Neural cell (in vitro differentiated cells): ENCODE measurements around the gene FNDC7. TPM values are rescaled to one million over a fixed set of nuclear protein-coding genes. Genes with fewer than 3 reads are reported as not detected.

ENCODE experiments used
- H2AFZ ChIP-seq: fragments of 200-600, 300-800 bp; sonication (generic), shearing (Covaris generic); 2 replicates; pipeline ENCODE4 v1.6.0; 2014; ENCODE audit warnings: low read depth, mild to moderate bottlenecking, antibody characterized with exemption, low read length, moderate library complexity
- H3F3A ChIP-seq: fragments of 200-600 bp; shearing (Covaris generic); 2 replicates; pipeline ENCODE4 v1.6.1; 2016; ENCODE audit warnings: mild to moderate bottlenecking, moderate library complexity, mixed read lengths, antibody characterized with exemption, low read length; ENCODE audit not compliant: insufficient read depth, poor library complexity, severe bottlenecking
- H3K27ac ChIP-seq: fragments of 200-600, 300-800 bp; sonication (generic), shearing (Covaris generic); 2 replicates; pipeline ENCODE4 v1.5.1; 2014; ENCODE audit warnings: mild to moderate bottlenecking, low read length, moderate library complexity
- H3K27me3 ChIP-seq: fragments of 300-800, 200-600 bp; sonication (generic), shearing (Covaris generic); 2 replicates; pipeline ENCODE4 v1.6.0; 2014; ENCODE audit warnings: mild to moderate bottlenecking, low read depth, low read length, moderate library complexity; ENCODE audit not compliant: insufficient read depth
- H3K36me3 ChIP-seq: fragments of 300-800, 200-600 bp; sonication (generic), shearing (Covaris generic); 2 replicates; pipeline ENCODE4 v1.5.1; 2014; ENCODE audit warnings: mild to moderate bottlenecking, antibody characterized with exemption, low read length, moderate library complexity; ENCODE audit not compliant: insufficient read depth
- H3K4me2 ChIP-seq: fragments of 300-800, 200-600 bp; sonication (generic), shearing (Covaris generic); 2 replicates; pipeline ENCODE4 v1.6.0; 2014; ENCODE audit warnings: mild to moderate bottlenecking, low read length
- H3K4me3 ChIP-seq: fragments of 300-800, 200-600 bp; sonication (generic), shearing (Covaris generic); 2 replicates; pipeline ENCODE4 v1.5.1; 2014; ENCODE audit warnings: mild to moderate bottlenecking, low read length, moderate library complexity
- H3K79me2 ChIP-seq: fragments of 200-600 bp; shearing (Covaris generic); replicated peaks from 2 replicates; pipeline ENCODE4 v1.6.0; 2014; ENCODE audit warnings: mild to moderate bottlenecking, low read length, moderate library complexity; ENCODE audit not compliant: insufficient read depth
- H3K9ac ChIP-seq: fragments of 300-800, 200-600 bp; sonication (generic), shearing (Covaris generic); 2 replicates; pipeline ENCODE4 v1.6.1; 2016; ENCODE audit warnings: mild to moderate bottlenecking, low read length, mixed read lengths
- H3K9me2 ChIP-seq: fragments of 200-600 bp; shearing (Covaris generic); 2 replicates; pipeline ENCODE4 v1.6.1; 2016; ENCODE audit warnings: mild to moderate bottlenecking, low read length, mixed read lengths; ENCODE audit not compliant: insufficient read depth
- H3K9me3 ChIP-seq: fragments of 200-600, 300-800 bp; sonication (generic), shearing (Covaris generic); 2 replicates; pipeline ENCODE4 v1.6.1; 2016; ENCODE audit warnings: mild to moderate bottlenecking, mixed run types, low read length, moderate library complexity, mixed read lengths
- H4K20me1 ChIP-seq: fragments of 200-600 bp; shearing (Covaris generic); 2 replicates; pipeline ENCODE4 v1.6.1; 2016; ENCODE audit warnings: mild to moderate bottlenecking, mixed run types; ENCODE audit not compliant: insufficient read depth
- EP300 ChIP-seq: fragments of 450-650 bp; conservative IDR thresholded peaks from 2 replicates; pipeline ENCODE4 v1.6.1; 2014; ENCODE audit warnings: antibody characterized with exemption, mild to moderate bottlenecking, moderate library complexity; ENCODE audit not compliant: poor library complexity, severe bottlenecking
- EZH2 ChIP-seq: fragments of 200-600, 300-800 bp; shearing (Covaris generic), sonication (generic); IDR thresholded peaks from 2 replicates; pipeline ENCODE4 v1.6.1; 2014; ENCODE audit warnings: antibody characterized with exemption, low read length, borderline replicate concordance, mild to moderate bottlenecking; ENCODE audit not compliant: insufficient read depth, poor library complexity, severe bottlenecking
- MXI1 ChIP-seq: fragments of 450-650 bp; conservative IDR thresholded peaks from 2 replicates; pipeline ENCODE4 v1.6.1; 2014; ENCODE audit warnings: antibody characterized with exemption, mild to moderate bottlenecking; ENCODE audit not compliant: poor library complexity, severe bottlenecking
- POLR2AphosphoS5 ChIP-seq: IDR thresholded peaks from 2 replicates; pipeline ENCODE4 v1.6.1; 2012
- RAD21 ChIP-seq: fragments of 450-650 bp; conservative IDR thresholded peaks from 2 replicates; pipeline ENCODE4 v1.6.1; 2014; ENCODE audit warnings: antibody characterized with exemption, mild to moderate bottlenecking, moderate library complexity
- SMC3 ChIP-seq: fragments of 450-650 bp; conservative IDR thresholded peaks from 2 replicates; pipeline ENCODE4 v1.6.1; 2014; ENCODE audit warnings: antibody characterized with exemption, mild to moderate bottlenecking, moderate library complexity; ENCODE audit not compliant: poor library complexity
- TAF1 ChIP-seq: IDR thresholded peaks from 2 replicates; pipeline ENCODE4 v1.6.1; 2012; ENCODE audit warnings: low read depth
- polyA plus RNA-seq: library from polyadenylated mRNA; depleted of rRNA; stranded (reverse); fragments of >200 nt; gene quantifications from 2 replicates; pipeline ENCODE4 v1.2.3, GENCODE V29; 2014
- TF ChIP-seq, protein P1 (sequence below): fragments of 450-650 bp; IDR thresholded peaks from 2 replicates; pipeline ENCODE4 v1.5.1; 2014; ENCODE audit warnings: antibody characterized with exemption, mild to moderate bottlenecking, moderate library complexity; ENCODE audit not compliant: poor library complexity, severe bottlenecking
- TF ChIP-seq, protein P2 (sequence below): IDR thresholded peaks from 2 replicates; pipeline ENCODE4 v1.6.1; 2012; ENCODE audit warnings: borderline replicate concordance

FNDC7 gene
- polyA plus RNA-seq, 1 donor from 2014 or later, result not detected

DNA sequence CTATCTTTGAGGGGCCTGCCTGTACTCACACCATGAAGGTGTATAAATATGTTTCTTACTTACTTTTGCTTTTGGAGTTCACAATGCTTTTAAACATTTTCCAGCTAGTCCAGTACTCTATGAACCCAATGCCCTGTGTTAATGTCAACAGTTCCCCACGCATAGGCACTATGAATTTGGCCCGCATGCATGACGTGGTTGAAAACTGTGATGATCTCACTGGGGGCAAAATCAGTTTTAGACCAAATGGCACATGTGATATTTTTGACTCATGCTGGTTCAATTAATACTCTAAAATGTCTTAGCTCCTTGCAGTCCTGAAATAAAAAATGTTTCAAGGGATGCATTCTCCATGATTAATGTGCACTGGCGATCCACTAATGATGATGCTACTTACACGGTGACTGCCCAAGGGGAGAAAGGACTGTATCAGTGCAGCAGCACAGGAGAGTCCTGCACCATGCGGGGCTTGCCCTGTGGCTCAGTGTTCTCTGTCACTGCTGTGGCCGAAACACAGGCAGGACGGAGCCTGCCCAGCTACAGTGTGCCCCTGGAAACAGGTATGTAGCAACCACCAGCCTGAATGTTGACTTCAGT, 15.7 kb downstream of the FNDC7 start:
- H3K9me2 ChIP-seq, result no peaks in the 10 kb centered on the region
- H3K36me3 ChIP-seq, result no peaks in the 10 kb centered on the region
- TF ChIP-seq MXI1, result no peak
- no peak for TF ChIP-seq SMC3
- TF ChIP-seq POLR2AphosphoS5, result no peak
- no peak for TF ChIP-seq EZH2
- TF ChIP-seq, protein P1, sequence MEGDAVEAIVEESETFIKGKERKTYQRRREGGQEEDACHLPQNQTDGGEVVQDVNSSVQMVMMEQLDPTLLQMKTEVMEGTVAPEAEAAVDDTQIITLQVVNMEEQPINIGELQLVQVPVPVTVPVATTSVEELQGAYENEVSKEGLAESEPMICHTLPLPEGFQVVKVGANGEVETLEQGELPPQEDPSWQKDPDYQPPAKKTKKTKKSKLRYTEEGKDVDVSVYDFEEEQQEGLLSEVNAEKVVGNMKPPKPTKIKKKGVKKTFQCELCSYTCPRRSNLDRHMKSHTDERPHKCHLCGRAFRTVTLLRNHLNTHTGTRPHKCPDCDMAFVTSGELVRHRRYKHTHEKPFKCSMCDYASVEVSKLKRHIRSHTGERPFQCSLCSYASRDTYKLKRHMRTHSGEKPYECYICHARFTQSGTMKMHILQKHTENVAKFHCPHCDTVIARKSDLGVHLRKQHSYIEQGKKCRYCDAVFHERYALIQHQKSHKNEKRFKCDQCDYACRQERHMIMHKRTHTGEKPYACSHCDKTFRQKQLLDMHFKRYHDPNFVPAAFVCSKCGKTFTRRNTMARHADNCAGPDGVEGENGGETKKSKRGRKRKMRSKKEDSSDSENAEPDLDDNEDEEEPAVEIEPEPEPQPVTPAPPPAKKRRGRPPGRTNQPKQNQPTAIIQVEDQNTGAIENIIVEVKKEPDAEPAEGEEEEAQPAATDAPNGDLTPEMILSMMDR, result no peak
- no peak for TF ChIP-seq TAF1
- no peak for TF ChIP-seq EP300
- no peak for TF ChIP-seq RAD21
- TF ChIP-seq, protein P2, sequence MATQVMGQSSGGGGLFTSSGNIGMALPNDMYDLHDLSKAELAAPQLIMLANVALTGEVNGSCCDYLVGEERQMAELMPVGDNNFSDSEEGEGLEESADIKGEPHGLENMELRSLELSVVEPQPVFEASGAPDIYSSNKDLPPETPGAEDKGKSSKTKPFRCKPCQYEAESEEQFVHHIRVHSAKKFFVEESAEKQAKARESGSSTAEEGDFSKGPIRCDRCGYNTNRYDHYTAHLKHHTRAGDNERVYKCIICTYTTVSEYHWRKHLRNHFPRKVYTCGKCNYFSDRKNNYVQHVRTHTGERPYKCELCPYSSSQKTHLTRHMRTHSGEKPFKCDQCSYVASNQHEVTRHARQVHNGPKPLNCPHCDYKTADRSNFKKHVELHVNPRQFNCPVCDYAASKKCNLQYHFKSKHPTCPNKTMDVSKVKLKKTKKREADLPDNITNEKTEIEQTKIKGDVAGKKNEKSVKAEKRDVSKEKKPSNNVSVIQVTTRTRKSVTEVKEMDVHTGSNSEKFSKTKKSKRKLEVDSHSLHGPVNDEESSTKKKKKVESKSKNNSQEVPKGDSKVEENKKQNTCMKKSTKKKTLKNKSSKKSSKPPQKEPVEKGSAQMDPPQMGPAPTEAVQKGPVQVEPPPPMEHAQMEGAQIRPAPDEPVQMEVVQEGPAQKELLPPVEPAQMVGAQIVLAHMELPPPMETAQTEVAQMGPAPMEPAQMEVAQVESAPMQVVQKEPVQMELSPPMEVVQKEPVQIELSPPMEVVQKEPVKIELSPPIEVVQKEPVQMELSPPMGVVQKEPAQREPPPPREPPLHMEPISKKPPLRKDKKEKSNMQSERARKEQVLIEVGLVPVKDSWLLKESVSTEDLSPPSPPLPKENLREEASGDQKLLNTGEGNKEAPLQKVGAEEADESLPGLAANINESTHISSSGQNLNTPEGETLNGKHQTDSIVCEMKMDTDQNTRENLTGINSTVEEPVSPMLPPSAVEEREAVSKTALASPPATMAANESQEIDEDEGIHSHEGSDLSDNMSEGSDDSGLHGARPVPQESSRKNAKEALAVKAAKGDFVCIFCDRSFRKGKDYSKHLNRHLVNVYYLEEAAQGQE, result no peak
- H3K9me3 ChIP-seq, result no peaks in the 10 kb centered on the region
- H4K20me1 ChIP-seq, result no peaks in the 10 kb centered on the region
- H2AFZ ChIP-seq, result no peak overlapping the region
- H3F3A ChIP-seq, result no peaks in the 10 kb centered on the region
- no peaks in the 10 kb centered on the region for H3K27me3 ChIP-seq
- no peak overlapping the region for H3K4me3 ChIP-seq
- peak overlapping the region; percentile 34 for H3K27ac ChIP-seq
- no peaks in the 10 kb centered on the region for H3K79me2 ChIP-seq
- H3K9ac ChIP-seq, result no peak overlapping the region
- H3K4me2 ChIP-seq, result no peak overlapping the region

DNA sequence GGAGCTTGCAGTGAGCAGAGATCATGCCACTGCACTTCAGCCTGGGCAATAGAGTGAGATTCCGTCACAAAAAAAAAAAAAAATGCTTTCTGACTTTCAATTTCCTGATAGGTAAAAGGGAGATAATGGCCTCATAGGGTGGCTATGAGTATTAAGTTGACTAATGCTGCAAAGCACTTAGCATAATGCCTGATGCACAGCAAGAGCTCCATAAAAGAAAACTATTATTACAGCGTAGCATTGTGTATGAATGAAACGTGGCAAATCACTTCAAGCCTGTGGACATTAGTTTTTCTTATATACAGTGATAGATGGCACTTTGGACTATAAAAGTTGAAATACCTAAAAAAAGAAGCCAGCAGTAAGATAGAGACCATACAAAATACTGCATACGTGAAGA, 16.8 kb downstream of the FNDC7 start:
- peak overlapping the region; percentile 34 for H3K27ac ChIP-seq
- H3K9me2 ChIP-seq, result no peaks in the 10 kb centered on the region
- H3F3A ChIP-seq, result no peaks in the 10 kb centered on the region
- no peaks in the 10 kb centered on the region for H3K27me3 ChIP-seq
- no peak overlapping the region for H3K4me3 ChIP-seq
- H3K9ac ChIP-seq, result no peak overlapping the region
- H3K4me2 ChIP-seq, result no peak overlapping the region
- TF ChIP-seq EZH2 (no peak), EP300 (peak; percentile 70), SMC3 (no peak), POLR2AphosphoS5 (peak; percentile 69), RAD21 (no peak), MXI1 (no peak)
- TF ChIP-seq, protein P1, result no peak
- TF ChIP-seq, protein P2, result peak; percentile 61
- H3K36me3 ChIP-seq, result no peaks in the 10 kb centered on the region
- no peaks in the 10 kb centered on the region for H4K20me1 ChIP-seq
- no peaks in the 10 kb centered on the region for H3K79me2 ChIP-seq
- H3K9me3 ChIP-seq, result no peaks in the 10 kb centered on the region
- no peak overlapping the region for H2AFZ ChIP-seq
